K562 (cell line): ENCODE data around the gene GJC2. TPM values are rescaled to one million over a fixed set of nuclear protein-coding genes. Genes with fewer than 3 reads are reported as not detected.

ENCODE experiments used
- CBX1 ChIP-seq: sonication (generic); IDR thresholded peaks from 2 replicates; pipeline ENCODE4 v1.6.1; 2016; ENCODE audit warnings: antibody characterized with exemption, low read depth, mild to moderate bottlenecking
- ERF ChIP-seq: fragments of 450-650 bp; formaldehyde crosslinking; IDR thresholded peaks from 2 replicates; pipeline ENCODE4 v1.4.0; 2020; ENCODE audit warnings: mild to moderate bottlenecking, mixed read lengths
- GATAD2A ChIP-seq: fragments of 450-650 bp; IDR thresholded peaks from 2 replicates; pipeline ENCODE4 v1.6.1; 2017
- HMBOX1 ChIP-seq: sonication (generic); IDR thresholded peaks from 2 replicates; pipeline ENCODE4 v1.6.1; 2016
- HNRNPL ChIP-seq: fragments of 200-400 bp; formaldehyde crosslinking; IDR thresholded peaks from 2 replicates; pipeline ENCODE4 v1.6.1; 2017; ENCODE audit warnings: low read depth, mild to moderate bottlenecking, low read length
- MEF2D ChIP-seq: conservative IDR thresholded peaks from 2 replicates; pipeline ENCODE4 v1.6.1; 2016; ENCODE audit warnings: low read depth, missing genetic modification characterization, missing compliant biosample characterization
- PHF20 ChIP-seq: fragments of 450-650 bp; IDR thresholded peaks from 2 replicates; pipeline ENCODE4 v1.6.1; 2018; ENCODE audit not compliant: partially characterized antibody
- RFX5 ChIP-seq: IDR thresholded peaks from 2 replicates; pipeline ENCODE4 v1.6.1; 2011; ENCODE audit warnings: low read depth, mild to moderate bottlenecking, improper control_type of control experiment, low read length
- SIN3B ChIP-seq: fragments of 450-650 bp; IDR thresholded peaks from 2 replicates; pipeline ENCODE4 v1.6.1; 2017; ENCODE audit warnings: low read depth, mild to moderate bottlenecking, moderate library complexity
- SMARCE1 ChIP-seq: fragments of 450-650 bp; IDR thresholded peaks from 2 replicates; pipeline ENCODE4 v1.7.1; 2016; ENCODE audit warnings: mild to moderate bottlenecking
- TRIM24 ChIP-seq, 2 experiments: fragments of 450-650 bp; IDR thresholded peaks; 2 replicates each; pipeline ENCODE4 v1.6.1; 2016
- ZNF212 ChIP-seq: fragments of 450-650 bp; formaldehyde crosslinking; IDR thresholded peaks from 2 replicates; pipeline ENCODE4 v1.4.0; 2020; ENCODE audit warnings: mild to moderate bottlenecking
- ZNF668 ChIP-seq: fragments of 250-450 bp; sonication (Bioruptor Pico); IDR thresholded peaks from 2 replicates; pipeline ENCODE4 v1.8.0; 2022; ENCODE audit warnings: mild to moderate bottlenecking, inconsistent platforms
- polyA plus RNA-seq, 8 experiments: library from polyadenylated mRNA; depleted of rRNA in 4 of 8; stranded (reverse) in 5 of 8; unstranded in 3 of 8; fragments of >200 nt; fragmentation: Nextera tagmentation in 2 of 8; fragmentation: Illumina TruSeq in 1 of 8; extraction: Ambion mirVana in 2 of 8; extraction: Trizol in 1 of 8; gene quantifications; 2 replicates each; pipeline versions ENCODE4 v1.2.1 to v1.2.3, GENCODE V29; 2011 to 2014; ENCODE audit warnings: inconsistent platforms in 1 of 8, missing spikeins in 1 of 8
- total RNA-seq, 7 experiments: library from RNA; depleted of rRNA in 6 of 7; stranded (reverse); fragments of >200 nt in 6 of 7; fragmentation: Illumina TruSeq in 2 of 7; extraction: Trizol in 2 of 7; gene quantifications; 2 replicates each; pipeline versions ENCODE4 v1.2.1 to v1.2.3, GENCODE V29; 2011 to 2021; ENCODE audit warnings: low replicate concordance in 1 of 7
- TF ChIP-seq, protein P1 (sequence below), 2 experiments: fragments of 200-800 bp in 1 of 2; sonication (Bioruptor generic) in 1 of 2; sonication (generic) in 1 of 2; formaldehyde crosslinking in 1 of 2; IDR thresholded peaks in 1 of 2; conservative IDR thresholded peaks in 1 of 2; 2 replicates each; pipeline versions ENCODE4 v1.5.0 to v1.6.1; 2016 to 2020; ENCODE audit warnings: missing compliant biosample characterization in 1 of 2, missing genetic modification characterization in 1 of 2, missing genetic modification reagents in 1 of 2
- TF ChIP-seq, protein P2 (sequence below), 2 experiments: fragments of 450-650 bp; formaldehyde crosslinking in 1 of 2; IDR thresholded peaks; 2 replicates each; pipeline versions ENCODE4 v1.4.0 to v1.6.1; 2014 to 2020; ENCODE audit warnings: mild to moderate bottlenecking in 2 of 2, borderline replicate concordance in 1 of 2, low read depth in 1 of 2
- TF ChIP-seq, protein P3 (sequence below): fragments of 250-450 bp; sonication (Bioruptor Pico); IDR thresholded peaks from 2 replicates; pipeline ENCODE4 v1.5.0; 2021

Gene GJC2
- total and polyA plus RNA-seq, 9 of the 15 experiments (the other 6 are each of a cell fraction or from before 2014, with no cell fraction given) = 0.03 to 0.62 (median 0.11) TPM; not detected in 2

DNA sequence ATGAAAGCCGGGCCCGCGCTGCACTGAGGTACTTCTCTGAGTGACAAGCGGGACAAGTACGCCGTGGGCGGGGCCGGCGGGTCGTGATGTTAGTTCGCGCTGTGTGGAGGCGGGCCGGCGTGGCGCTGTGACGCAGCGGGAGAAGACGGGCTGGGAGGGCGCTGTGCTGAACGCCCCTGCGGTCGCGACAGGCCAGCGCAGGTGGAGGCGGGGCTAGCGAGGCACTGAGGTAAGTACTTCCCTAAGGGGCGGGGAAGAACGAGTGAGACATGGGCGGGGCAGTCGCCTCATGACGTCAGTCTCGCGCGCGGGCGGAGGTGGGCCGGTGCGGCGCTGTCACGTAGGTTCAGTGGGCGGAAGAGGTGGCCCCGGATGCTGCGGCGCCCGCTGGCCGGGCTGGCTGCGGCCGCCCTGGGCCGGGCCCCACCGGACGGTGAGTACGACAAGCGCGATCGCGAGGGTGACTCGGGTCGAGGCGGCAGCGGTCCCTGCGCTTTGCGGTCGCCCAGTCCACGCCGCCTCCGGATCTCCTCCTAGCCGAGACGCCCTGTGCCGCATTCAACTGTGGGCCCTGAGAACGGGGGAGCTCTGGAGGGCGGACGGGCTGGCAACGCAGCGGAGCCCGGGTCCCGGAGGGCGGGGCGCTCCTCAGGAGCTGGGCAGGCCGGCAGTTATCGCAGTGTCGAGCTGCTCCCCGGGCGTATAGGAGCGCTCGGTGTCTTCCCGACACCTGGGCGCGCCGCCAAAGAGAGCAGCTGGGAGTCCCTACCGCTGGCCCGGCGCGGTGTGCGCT lies 9.6 kb upstream of the GJC2 start, which contains the start of gene GUK1 (continued):
- TF ChIP-seq, protein P1, sequence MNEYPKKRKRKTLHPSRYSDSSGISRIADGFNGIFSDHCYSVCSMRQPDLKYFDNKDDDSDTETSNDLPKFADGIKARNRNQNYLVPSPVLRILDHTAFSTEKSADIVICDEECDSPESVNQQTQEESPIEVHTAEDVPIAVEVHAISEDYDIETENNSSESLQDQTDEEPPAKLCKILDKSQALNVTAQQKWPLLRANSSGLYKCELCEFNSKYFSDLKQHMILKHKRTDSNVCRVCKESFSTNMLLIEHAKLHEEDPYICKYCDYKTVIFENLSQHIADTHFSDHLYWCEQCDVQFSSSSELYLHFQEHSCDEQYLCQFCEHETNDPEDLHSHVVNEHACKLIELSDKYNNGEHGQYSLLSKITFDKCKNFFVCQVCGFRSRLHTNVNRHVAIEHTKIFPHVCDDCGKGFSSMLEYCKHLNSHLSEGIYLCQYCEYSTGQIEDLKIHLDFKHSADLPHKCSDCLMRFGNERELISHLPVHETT (CRISPR knock-in tag; conservative IDR thresholded peaks at IDR 0.05 in 1 of 2, IDR thresholded peaks at IDR 0.05 in 1 of 2) = peak in 1 of 2 experiments; percentile 97; a peak in 2 of 4 replicates
- TF ChIP-seq TRIM24 (IDR thresholded peaks at IDR 0.05) (peak in 1 of 2 experiments; percentile 65; a peak in 2 of 4 replicates), ZNF212 (CRISPR knock-in tag) (no peak), HNRNPL (peak; percentile 84; the same call in 1 of the 2 replicates), ERF (peak; percentile 87), RFX5 (no peak), SMARCE1 (no peak), ZNF668 (CRISPR knock-in tag) (peak; percentile 52; the same call in 1 of the 2 replicates), MEF2D (tag) (no peak), CBX1 (peak; percentile 34; the same call in 1 of the 2 replicates), GATAD2A (peak; percentile 91; the same call in 1 of the 2 replicates), HMBOX1 (no peak), PHF20 (peak; percentile 88), SIN3B (peak; percentile 89)
- TF ChIP-seq, protein P2, sequence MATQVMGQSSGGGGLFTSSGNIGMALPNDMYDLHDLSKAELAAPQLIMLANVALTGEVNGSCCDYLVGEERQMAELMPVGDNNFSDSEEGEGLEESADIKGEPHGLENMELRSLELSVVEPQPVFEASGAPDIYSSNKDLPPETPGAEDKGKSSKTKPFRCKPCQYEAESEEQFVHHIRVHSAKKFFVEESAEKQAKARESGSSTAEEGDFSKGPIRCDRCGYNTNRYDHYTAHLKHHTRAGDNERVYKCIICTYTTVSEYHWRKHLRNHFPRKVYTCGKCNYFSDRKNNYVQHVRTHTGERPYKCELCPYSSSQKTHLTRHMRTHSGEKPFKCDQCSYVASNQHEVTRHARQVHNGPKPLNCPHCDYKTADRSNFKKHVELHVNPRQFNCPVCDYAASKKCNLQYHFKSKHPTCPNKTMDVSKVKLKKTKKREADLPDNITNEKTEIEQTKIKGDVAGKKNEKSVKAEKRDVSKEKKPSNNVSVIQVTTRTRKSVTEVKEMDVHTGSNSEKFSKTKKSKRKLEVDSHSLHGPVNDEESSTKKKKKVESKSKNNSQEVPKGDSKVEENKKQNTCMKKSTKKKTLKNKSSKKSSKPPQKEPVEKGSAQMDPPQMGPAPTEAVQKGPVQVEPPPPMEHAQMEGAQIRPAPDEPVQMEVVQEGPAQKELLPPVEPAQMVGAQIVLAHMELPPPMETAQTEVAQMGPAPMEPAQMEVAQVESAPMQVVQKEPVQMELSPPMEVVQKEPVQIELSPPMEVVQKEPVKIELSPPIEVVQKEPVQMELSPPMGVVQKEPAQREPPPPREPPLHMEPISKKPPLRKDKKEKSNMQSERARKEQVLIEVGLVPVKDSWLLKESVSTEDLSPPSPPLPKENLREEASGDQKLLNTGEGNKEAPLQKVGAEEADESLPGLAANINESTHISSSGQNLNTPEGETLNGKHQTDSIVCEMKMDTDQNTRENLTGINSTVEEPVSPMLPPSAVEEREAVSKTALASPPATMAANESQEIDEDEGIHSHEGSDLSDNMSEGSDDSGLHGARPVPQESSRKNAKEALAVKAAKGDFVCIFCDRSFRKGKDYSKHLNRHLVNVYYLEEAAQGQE (IDR thresholded peaks at IDR 0.05; ENCODE audit: borderline replicate concordance) = peak; percentile 99
- TF ChIP-seq, protein P2 (CRISPR knock-in tag; IDR thresholded peaks at IDR 0.05; ENCODE audit: low read depth) = 0 out of 2 replicates have a peak, but pooled peaks have one; percentile 16
- TF ChIP-seq, protein P3, sequence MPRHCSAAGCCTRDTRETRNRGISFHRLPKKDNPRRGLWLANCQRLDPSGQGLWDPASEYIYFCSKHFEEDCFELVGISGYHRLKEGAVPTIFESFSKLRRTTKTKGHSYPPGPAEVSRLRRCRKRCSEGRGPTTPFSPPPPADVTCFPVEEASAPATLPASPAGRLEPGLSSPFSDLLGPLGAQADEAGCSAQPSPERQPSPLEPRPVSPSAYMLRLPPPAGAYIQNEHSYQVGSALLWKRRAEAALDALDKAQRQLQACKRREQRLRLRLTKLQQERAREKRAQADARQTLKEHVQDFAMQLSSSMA = peak; percentile 90; the same call in 1 of the 2 replicates
